PC-3 (cell line): ENCODE measurements around the gene CEBPA. TPM values are rescaled to one million over a fixed set of nuclear protein-coding genes. Genes with fewer than 3 reads are reported as not detected.

ENCODE experiments used
- ATAC-seq: fragments of 200-7000 bp; cut with Tn5 transposase; 2 replicates; pipeline ENCODE4 v1.9.1; 2020; ENCODE audit warnings: mild to moderate bottlenecking, moderate library complexity
- BruUV-seq: library from RNA; stranded (reverse); fragments of 400-500 nt; replicated peaks from 2 replicates; lab custom pipeline; 2021; lab: Mats Ljungman, UMichigan
- CTCF ChIA-PET: fragments of 300-600 bp; sonication (Branson Sonifier 250); formaldehyde crosslinking; loops from one replicate; lab custom pipeline; 2022; ENCODE audit warnings: antibody characterized with exemption; lab: Charles Lee
- POLR2A ChIA-PET: fragments of 300-600 bp; sonication (Branson Sonifier 250); formaldehyde crosslinking; loops from one replicate; lab custom pipeline; 2022; ENCODE audit warnings: antibody characterized with exemption; ENCODE audit not compliant: unreplicated experiment; lab: Charles Lee
- DNase-seq: peaks from one replicate; pipeline ENCODE4 v3.0.0-alpha.2; 2015
- H2AFZ ChIP-seq: fragments of 300-600 bp; sonication (generic); 2 replicates; pipeline ENCODE4 v1.6.0; 2016; ENCODE audit warnings: antibody characterized with exemption, low read length
- H3F3A ChIP-seq: fragments of 300-600 bp; sonication (generic); one replicate; pipeline ENCODE4 v1.6.0; 2017; ENCODE audit warnings: antibody characterized with exemption, low read length, control low read depth, mild to moderate bottlenecking; ENCODE audit not compliant: unreplicated experiment
- H3K27ac ChIP-seq: fragments of 300-600 bp; sonication (generic); 2 replicates; pipeline ENCODE4 v1.5.1; 2016; ENCODE audit warnings: mild to moderate bottlenecking, low read length
- H3K27me3 ChIP-seq: fragments of 300-600 bp; sonication (generic); 2 replicates; pipeline ENCODE4 v1.6.1; 2016; ENCODE audit warnings: low read length, mixed read lengths
- H3K36me3 ChIP-seq: fragments of 300-600 bp; sonication (generic); 2 replicates; pipeline ENCODE4 v1.6.1; 2016; ENCODE audit warnings: low read depth, mixed run types, low read length, mixed read lengths
- H3K4me1 ChIP-seq: fragments of 300-600 bp; sonication (generic); 2 replicates; pipeline ENCODE4 v1.5.1; 2016; ENCODE audit warnings: low read length; ENCODE audit not compliant: insufficient read depth
- H3K4me2 ChIP-seq: fragments of 300-600 bp; sonication (generic); 2 replicates; pipeline ENCODE4 v1.6.0; 2016; ENCODE audit warnings: low read length
- H3K4me3 ChIP-seq: fragments of 300-600 bp; sonication (generic); 2 replicates; pipeline ENCODE4 v1.5.1; 2016; ENCODE audit warnings: mild to moderate bottlenecking, low read length, mixed read lengths
- H3K79me2 ChIP-seq: fragments of 300-600 bp; sonication (generic); 2 replicates; pipeline ENCODE4 v1.6.1; 2017; ENCODE audit warnings: low read length, mixed read lengths
- H3K9ac ChIP-seq: fragments of 300-600 bp; sonication (generic); 2 replicates; pipeline ENCODE4 v1.6.0; 2016; ENCODE audit warnings: mild to moderate bottlenecking, low read length
- H3K9me2 ChIP-seq: fragments of 300-600 bp; sonication (generic); replicated peaks from 2 replicates; pipeline ENCODE4 v1.6.1; 2016; ENCODE audit warnings: mixed run types, low read length, mixed read lengths
- H3K9me3 ChIP-seq: fragments of 300-600 bp; sonication (generic); 2 replicates; pipeline ENCODE4 v1.6.1; 2016; ENCODE audit warnings: low read length, mixed read lengths
- H4K20me1 ChIP-seq: fragments of 300-600 bp; sonication (generic); 2 replicates; pipeline ENCODE4 v1.6.1; 2016; ENCODE audit warnings: low read length, mixed read lengths
- CTCF ChIP-seq: fragments of 300-600 bp; sonication (generic); conservative IDR thresholded peaks from 2 replicates; pipeline ENCODE4 v1.5.1; 2017; ENCODE audit warnings: antibody characterized with exemption, low read depth, mild to moderate bottlenecking, low read length
- EZH2 ChIP-seq: fragments of 300-600 bp; sonication (generic); IDR thresholded peaks from one replicate; pipeline ENCODE4 v1.6.1; 2017; ENCODE audit warnings: antibody characterized with exemption, mild to moderate bottlenecking, low read length; ENCODE audit not compliant: unreplicated experiment
- EZH2phosphoT487 ChIP-seq: fragments of 300-600 bp; sonication (generic); IDR thresholded peaks from 2 replicates; pipeline ENCODE4 v1.6.1; 2018; ENCODE audit warnings: mild to moderate bottlenecking, antibody characterized with exemption, low read length, borderline replicate concordance
- intact Hi-C: fragments of 100-400 bp; cut with micrococcal nuclease; formaldehyde crosslinking; loops from 2 replicates; pipeline ENCODE4 v1.9.0; 2023
- total RNA-seq: library from RNA; depleted of rRNA; stranded (reverse); fragments of >200 nt; gene quantifications from 2 replicates; pipeline ENCODE4 v1.2.3, GENCODE V29; 2014

CEBPA gene
- total RNA-seq, 1 experiment from 2014 or later, result 2.9 TPM

- H3K9me3 ChIP-seq, result no peaks in the 10 kb centered on the region
- POLR2A ChIA-PET, result no interaction called here
- H3K27ac ChIP-seq, result no peak overlapping the region
- peaks cover 11% of the 10 kb centered on the region for H3K27me3 ChIP-seq
- no peak overlapping the region for H2AFZ ChIP-seq
- H3K9ac ChIP-seq, result no peak overlapping the region
- H3K4me2 ChIP-seq, result no peak overlapping the region
- TF ChIP-seq CTCF (no peak), EZH2 (no peak), EZH2phosphoT487 (no peak)
- H3K4me1 ChIP-seq, result peaks cover 15% of the 10 kb centered on the region
- H3K79me2 ChIP-seq, result no peaks in the 10 kb centered on the region
- ATAC-seq (no peak), DNase-seq (no peak)
- H4K20me1 ChIP-seq, result no peaks in the 10 kb centered on the region
- H3K36me3 ChIP-seq, result no peaks in the 10 kb centered on the region
- intact Hi-C loops, result loop anchor here (10.0 kb wide), 1 partner anchor 54 kb away; no protein-coding TSS in a partner anchor
- no peaks in the 10 kb centered on the region for H3K9me2 ChIP-seq
- H3K4me3 ChIP-seq, result no peak overlapping the region
- BruUV-seq, result no TSS peak
- CTCF ChIA-PET, result no interaction called here
- no peaks in the 10 kb centered on the region for H3F3A ChIP-seq
These were observed 4.0 kb downstream of the CEBPA start for GRCh38 chr19:33298146-33298911.

GRCh38 chr19:33297401-33298145 lies 4.8 kb downstream of the CEBPA start:
- no peak overlapping the region for H3K27ac ChIP-seq
- H2AFZ ChIP-seq, result no peak overlapping the region
- TF ChIP-seq CTCF (no peak), EZH2phosphoT487 (no peak), EZH2 (no peak)
- no peaks in the 10 kb centered on the region for H3K79me2 ChIP-seq
- H3K9me3 ChIP-seq, result no peaks in the 10 kb centered on the region
- no peaks in the 10 kb centered on the region for H3K9me2 ChIP-seq
- no peak for ATAC-seq
- no peaks in the 10 kb centered on the region for H3K36me3 ChIP-seq
- H3K4me3 ChIP-seq, result no peak overlapping the region
- intact Hi-C loops, result loop anchor here (10.0 kb wide), 1 partner anchor 53 kb away; no protein-coding TSS in a partner anchor
- peaks cover 21% of the 10 kb centered on the region for H3K4me1 ChIP-seq
- H3K9ac ChIP-seq, result no peak overlapping the region
- no peak overlapping the region for H3K4me2 ChIP-seq
- H4K20me1 ChIP-seq, result no peaks in the 10 kb centered on the region
- POLR2A ChIA-PET, result no interaction called here
- BruUV-seq, result no TSS peak
- no peak for DNase-seq
- CTCF ChIA-PET, result no interaction called here
- peaks cover 3% of the 10 kb centered on the region for H3F3A ChIP-seq
- H3K27me3 ChIP-seq, result peaks cover 11% of the 10 kb centered on the region
